Uterus (tissue), 2 donors: ENCODE data around the gene ACSM5.

Experiments
- POLR2A ChIP-seq, 2 donors: fragments of 450-650 bp; IDR thresholded peaks; one replicate each; pipeline ENCODE4 v1.6.1; 2016; ENCODE audit warnings: antibody characterized with exemption in 2 of 2, mild to moderate bottlenecking in 1 of 2, moderate library complexity in 1 of 2
- TF ChIP-seq, protein P1 (sequence below), 4 experiments: fragments of 200-600 bp in 2 of 4; fragments of 450-650 bp in 2 of 4; sonication (generic) in 2 of 4; IDR thresholded peaks; one replicate each; pipeline ENCODE4 v1.5.1; 2016 to 2019; ENCODE audit warnings: antibody characterized with exemption in 4 of 4, mild to moderate bottlenecking in 2 of 4, moderate library complexity in 1 of 4

DNA sequence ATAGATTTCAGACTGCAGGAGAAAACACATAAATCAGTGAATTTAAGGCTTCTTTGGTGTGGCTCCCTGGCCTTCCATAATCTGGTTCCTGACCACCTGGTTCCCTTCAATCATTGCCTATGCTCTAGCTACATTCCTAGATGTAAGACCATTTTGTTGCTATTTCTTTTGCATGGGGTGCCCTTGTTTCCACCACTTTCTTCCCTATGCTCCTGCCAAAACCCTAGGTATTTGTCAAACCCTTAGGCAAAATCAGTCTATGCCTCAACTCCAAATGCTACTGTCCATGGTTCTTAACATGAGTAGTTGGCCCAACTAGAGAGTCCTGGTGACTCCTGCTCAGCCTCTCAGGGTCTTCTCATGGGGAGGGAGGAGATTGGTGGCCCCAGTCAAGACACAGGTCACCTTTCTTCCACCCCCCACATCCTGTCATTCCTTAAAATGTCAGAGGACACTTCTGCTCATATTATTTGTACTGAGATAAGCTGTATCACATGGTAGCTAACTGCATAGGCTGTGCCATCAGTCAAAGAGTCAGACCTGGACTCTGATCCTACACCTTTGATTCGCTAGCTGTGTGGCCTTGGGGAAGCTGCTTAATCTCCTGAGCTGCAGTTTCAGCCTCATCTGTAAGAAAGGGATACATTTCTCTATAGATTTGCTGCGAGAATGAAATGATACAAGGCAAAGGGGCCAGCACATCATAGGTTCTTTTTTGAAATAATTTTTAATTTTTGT, 15.0 kb downstream of the ACSM5 start:
- TF ChIP-seq, protein P1, sequence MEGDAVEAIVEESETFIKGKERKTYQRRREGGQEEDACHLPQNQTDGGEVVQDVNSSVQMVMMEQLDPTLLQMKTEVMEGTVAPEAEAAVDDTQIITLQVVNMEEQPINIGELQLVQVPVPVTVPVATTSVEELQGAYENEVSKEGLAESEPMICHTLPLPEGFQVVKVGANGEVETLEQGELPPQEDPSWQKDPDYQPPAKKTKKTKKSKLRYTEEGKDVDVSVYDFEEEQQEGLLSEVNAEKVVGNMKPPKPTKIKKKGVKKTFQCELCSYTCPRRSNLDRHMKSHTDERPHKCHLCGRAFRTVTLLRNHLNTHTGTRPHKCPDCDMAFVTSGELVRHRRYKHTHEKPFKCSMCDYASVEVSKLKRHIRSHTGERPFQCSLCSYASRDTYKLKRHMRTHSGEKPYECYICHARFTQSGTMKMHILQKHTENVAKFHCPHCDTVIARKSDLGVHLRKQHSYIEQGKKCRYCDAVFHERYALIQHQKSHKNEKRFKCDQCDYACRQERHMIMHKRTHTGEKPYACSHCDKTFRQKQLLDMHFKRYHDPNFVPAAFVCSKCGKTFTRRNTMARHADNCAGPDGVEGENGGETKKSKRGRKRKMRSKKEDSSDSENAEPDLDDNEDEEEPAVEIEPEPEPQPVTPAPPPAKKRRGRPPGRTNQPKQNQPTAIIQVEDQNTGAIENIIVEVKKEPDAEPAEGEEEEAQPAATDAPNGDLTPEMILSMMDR (IDR thresholded peaks at IDR 0.05), result no peak
- no peak for TF ChIP-seq POLR2A (IDR thresholded peaks at IDR 0.05)
